T-helper 1 cell treated with Interleukin-12 subunit alpha and Interleukin-12 subunit beta and Interleukin-4 antibody, amounts not matched to agents 30 μg/mL and 1 μg/mL, for 36 hours (primary cell): ENCODE data around the gene NTM.

Source experiments
- H3K27ac Mint-ChIP-seq: one replicate; pipeline ENCODE4 v1.8.0; 2021; ENCODE audit warnings: mild to moderate bottlenecking, mixed read lengths
- H3K27me3 Mint-ChIP-seq: one replicate; pipeline ENCODE4 v1.8.0; 2021; ENCODE audit warnings: low read depth, mixed read lengths
- H3K36me3 Mint-ChIP-seq: one replicate; pipeline ENCODE4 v1.8.0; 2021; ENCODE audit warnings: low read depth, mixed read lengths
- H3K4me1 Mint-ChIP-seq: one replicate; pipeline ENCODE4 v1.8.0; 2021; ENCODE audit warnings: low read depth, mixed read lengths
- H3K4me3 Mint-ChIP-seq: one replicate; pipeline ENCODE4 v1.8.0; 2021; ENCODE audit warnings: mild to moderate bottlenecking, moderate library complexity, mixed read lengths
- H3K9me3 Mint-ChIP-seq: one replicate; pipeline ENCODE4 v1.8.0; 2021; ENCODE audit warnings: mixed read lengths

NTM gene

GRCh38 chr11:132116516-132116915 lies 746.1 kb downstream of the NTM start:
- no peaks in the 10 kb centered on the region for H3K9me3 Mint-ChIP-seq
- no peak overlapping the region for H3K4me3 Mint-ChIP-seq
- no peaks in the 10 kb centered on the region for H3K27me3 Mint-ChIP-seq
- H3K4me1 Mint-ChIP-seq = no peaks in the 10 kb centered on the region
- H3K27ac Mint-ChIP-seq = no peak overlapping the region
- no peaks in the 10 kb centered on the region for H3K36me3 Mint-ChIP-seq

- Mint-ChIP-seq H3K4me3 (no peak overlapping the region), H3K27me3 (no peaks in the 10 kb centered on the region), H3K36me3 (no peaks in the 10 kb centered on the region), H3K27ac (no peak overlapping the region), H3K4me1 (no peaks in the 10 kb centered on the region), H3K9me3 (no peaks in the 10 kb centered on the region)
These were observed 748.2 kb downstream of the NTM start for GRCh38 chr11:132118661-132119060.

- Mint-ChIP-seq H3K9me3 (no peaks in the 10 kb centered on the region), H3K27me3 (no peaks in the 10 kb centered on the region), H3K36me3 (no peaks in the 10 kb centered on the region), H3K4me3 (no peak overlapping the region), H3K4me1 (no peaks in the 10 kb centered on the region), H3K27ac (no peak overlapping the region)
These were observed 749.2 kb downstream of the NTM start for GRCh38 chr11:132119573-132119972.

GRCh38 chr11:132122735-132123134 lies 752.3 kb downstream of the NTM start:
- H3K9me3 Mint-ChIP-seq = no peaks in the 10 kb centered on the region
- H3K4me3 Mint-ChIP-seq = no peak overlapping the region
- no peaks in the 10 kb centered on the region for H3K4me1 Mint-ChIP-seq
- no peak overlapping the region for H3K27ac Mint-ChIP-seq
- H3K36me3 Mint-ChIP-seq = no peaks in the 10 kb centered on the region
- no peaks in the 10 kb centered on the region for H3K27me3 Mint-ChIP-seq

- H3K4me1 Mint-ChIP-seq = no peaks in the 10 kb centered on the region
- H3K36me3 Mint-ChIP-seq = no peaks in the 10 kb centered on the region
- H3K4me3 Mint-ChIP-seq = no peak overlapping the region
- H3K9me3 Mint-ChIP-seq = no peaks in the 10 kb centered on the region
- no peak overlapping the region for H3K27ac Mint-ChIP-seq
- H3K27me3 Mint-ChIP-seq = no peaks in the 10 kb centered on the region
These were observed 753.0 kb downstream of the NTM start for GRCh38 chr11:132123449-132123848.

- Mint-ChIP-seq H3K27me3 (no peaks in the 10 kb centered on the region), H3K9me3 (no peaks in the 10 kb centered on the region), H3K4me3 (no peak overlapping the region), H3K27ac (no peak overlapping the region), H3K36me3 (no peaks in the 10 kb centered on the region), H3K4me1 (no peaks in the 10 kb centered on the region)
These were observed 753.7 kb downstream of the NTM start for GRCh38 chr11:132123854-132124835.

GRCh38 chr11:132125988-132126871 lies 755.8 kb downstream of the NTM start:
- Mint-ChIP-seq H3K9me3 (no peaks in the 10 kb centered on the region), H3K27ac (no peak overlapping the region), H3K36me3 (no peaks in the 10 kb centered on the region), H3K27me3 (no peaks in the 10 kb centered on the region), H3K4me1 (no peaks in the 10 kb centered on the region), H3K4me3 (no peak overlapping the region)

GRCh38 chr11:132126973-132127899 lies 756.8 kb downstream of the NTM start:
- Mint-ChIP-seq H3K27ac (no peak overlapping the region), H3K4me1 (no peaks in the 10 kb centered on the region), H3K27me3 (no peaks in the 10 kb centered on the region), H3K9me3 (no peaks in the 10 kb centered on the region), H3K4me3 (no peak overlapping the region), H3K36me3 (no peaks in the 10 kb centered on the region)

GRCh38 chr11:132127900-132128288 lies 757.5 kb downstream of the NTM start:
- H3K4me3 Mint-ChIP-seq = no peak overlapping the region
- no peaks in the 10 kb centered on the region for H3K27me3 Mint-ChIP-seq
- no peaks in the 10 kb centered on the region for H3K36me3 Mint-ChIP-seq
- no peaks in the 10 kb centered on the region for H3K9me3 Mint-ChIP-seq
- H3K27ac Mint-ChIP-seq = no peak overlapping the region
- H3K4me1 Mint-ChIP-seq = no peaks in the 10 kb centered on the region

- H3K9me3 Mint-ChIP-seq = no peaks in the 10 kb centered on the region
- no peak overlapping the region for H3K4me3 Mint-ChIP-seq
- no peaks in the 10 kb centered on the region for H3K36me3 Mint-ChIP-seq
- H3K27ac Mint-ChIP-seq = no peak overlapping the region
- H3K27me3 Mint-ChIP-seq = no peaks in the 10 kb centered on the region
- no peaks in the 10 kb centered on the region for H3K4me1 Mint-ChIP-seq
These were observed 760.6 kb downstream of the NTM start for GRCh38 chr11:132131047-132131446.

- Mint-ChIP-seq H3K27me3 (no peaks in the 10 kb centered on the region), H3K9me3 (no peaks in the 10 kb centered on the region), H3K27ac (no peak overlapping the region), H3K4me3 (no peak overlapping the region), H3K36me3 (no peaks in the 10 kb centered on the region), H3K4me1 (no peaks in the 10 kb centered on the region)
These were observed 761.5 kb downstream of the NTM start for GRCh38 chr11:132131961-132132360.

- no peak overlapping the region for H3K4me3 Mint-ChIP-seq
- no peak overlapping the region for H3K27ac Mint-ChIP-seq
- H3K27me3 Mint-ChIP-seq = no peaks in the 10 kb centered on the region
- H3K4me1 Mint-ChIP-seq = no peaks in the 10 kb centered on the region
- H3K36me3 Mint-ChIP-seq = no peaks in the 10 kb centered on the region
- H3K9me3 Mint-ChIP-seq = no peaks in the 10 kb centered on the region
These were observed 763.9 kb downstream of the NTM start for GRCh38 chr11:132134322-132134721.

GRCh38 chr11:132137289-132137980 lies 767.0 kb downstream of the NTM start:
- Mint-ChIP-seq H3K27me3 (no peaks in the 10 kb centered on the region), H3K9me3 (no peaks in the 10 kb centered on the region), H3K4me3 (no peak overlapping the region), H3K4me1 (no peaks in the 10 kb centered on the region), H3K36me3 (no peaks in the 10 kb centered on the region), H3K27ac (no peak overlapping the region)

- no peaks in the 10 kb centered on the region for H3K36me3 Mint-ChIP-seq
- H3K4me1 Mint-ChIP-seq = no peaks in the 10 kb centered on the region
- no peaks in the 10 kb centered on the region for H3K9me3 Mint-ChIP-seq
- H3K27ac Mint-ChIP-seq = no peak overlapping the region
- no peak overlapping the region for H3K4me3 Mint-ChIP-seq
- no peaks in the 10 kb centered on the region for H3K27me3 Mint-ChIP-seq
These were observed 767.5 kb downstream of the NTM start for GRCh38 chr11:132137981-132138313.
